Esophagus muscularis mucosa (tissue), 4 donors: ENCODE data around the gene EP400. TPM values are rescaled to one million over a fixed set of nuclear protein-coding genes. Genes with fewer than 3 reads are reported as not detected.

Experiments used
- DNase-seq: peaks from one replicate; pipeline ENCODE4 v3.0.0-alpha.2; 2017; ENCODE audit errors: extremely low spot score
- H3K27ac ChIP-seq, 4 donors: fragments of 200-600 bp; sonication (generic); replicated peaks in 1 of 4; 1 replicate in 3 of 4; 2 replicates in 1 of 4; pipeline ENCODE4 v1.5.1; 2016 to 2019; ENCODE audit warnings: mild to moderate bottlenecking in 1 of 4
- H3K27me3 ChIP-seq, 4 donors: fragments of 200-600 bp; sonication (generic); one replicate each; pipeline versions ENCODE4 v1.5.1 to v1.6.0; 2016 to 2019
- H3K36me3 ChIP-seq, 4 donors: fragments of 200-600 bp; sonication (generic); one replicate each; pipeline ENCODE4 v1.5.1; 2016 to 2019
- H3K4me1 ChIP-seq, 4 donors: fragments of 200-600 bp; sonication (generic); one replicate each; pipeline ENCODE4 v1.5.1; 2016 to 2019
- H3K4me3 ChIP-seq, 4 donors: fragments of 200-600 bp; sonication (generic); 1 replicate in 2 of 4; 2 replicates in 2 of 4; pipeline ENCODE4 v1.5.1; 2016 to 2019; ENCODE audit warnings: mild to moderate bottlenecking in 4 of 4, moderate library complexity in 1 of 4
- H3K9me3 ChIP-seq, 4 donors: fragments of 200-600 bp; sonication (generic); 1 replicate in 3 of 4; 2 replicates in 1 of 4; pipeline ENCODE4 v1.5.1; 2016 to 2019
- EP300 ChIP-seq: sonication (generic); formaldehyde crosslinking; IDR thresholded peaks from one replicate; pipeline ENCODE4 v1.6.1; 2017; ENCODE audit warnings: antibody characterized with exemption
- POLR2A ChIP-seq: fragments of 450-650 bp; IDR thresholded peaks from one replicate; pipeline ENCODE4 v1.6.1; 2017; ENCODE audit warnings: antibody characterized with exemption, moderate library complexity, mild to moderate bottlenecking, low read depth
- POLR2AphosphoS5 ChIP-seq, 2 donors: sonication (generic); formaldehyde crosslinking; IDR thresholded peaks; one replicate each; pipeline ENCODE4 v1.6.1; 2017; ENCODE audit warnings: antibody characterized with exemption in 2 of 2
- WGBS: methylation state at CpG from one replicate; pipeline ENCODE4 v1.1.5; 2018; 5-methylcytosine and 5-hydroxymethylcytosine counted together
- intact Hi-C: fragments of 100-400 bp; cut with DNase I; formaldehyde crosslinking; loops from one replicate; pipeline ENCODE4 v1.15.1; 2023
- total RNA-seq, 4 donors: library from RNA; depleted of rRNA; stranded (reverse); fragments of >200 nt; gene quantifications; one replicate each; pipeline versions ENCODE4 v1.1.0 to v1.2.1, GENCODE V29; 2016
- TF ChIP-seq, protein P1 (sequence below), 3 experiments: fragments of 200-600 bp in 2 of 3; fragments of 450-650 bp in 1 of 3; sonication (generic) in 2 of 3; IDR thresholded peaks; one replicate each; pipeline ENCODE4 v1.5.1; 2017 to 2019; ENCODE audit warnings: antibody characterized with exemption in 3 of 3, mild to moderate bottlenecking in 2 of 3, moderate library complexity in 1 of 3

Gene EP400
- total RNA-seq, 4 donors from 2014 or later, result 16.9 to 31.1 (median 22.4) TPM

GRCh38 chr12:132040906-132041606, 91.3 kb downstream of the EP400 start:
- Histone ChIP-seq H3K27ac (no peak overlapping the region), H3K36me3 (peaks cover 46 to 97% (median 88%) of the 10 kb centered on the region in 4 donors), H3K4me1 (no peaks in the 10 kb centered on the region), H3K27me3 (no peaks in the 10 kb centered on the region), H3K9me3 (no peaks in the 10 kb centered on the region), H3K4me3 (no peak overlapping the region)
- WGBS, result 87% methylated on average over 20 of the region's 20 CpGs
- no peak for DNase-seq
- intact Hi-C loops, result no loop called here
- no peak for TF ChIP-seq POLR2AphosphoS5 (IDR thresholded peaks at IDR 0.05)
- no peak for TF ChIP-seq EP300
- no peak for TF ChIP-seq POLR2A
- TF ChIP-seq, protein P1, sequence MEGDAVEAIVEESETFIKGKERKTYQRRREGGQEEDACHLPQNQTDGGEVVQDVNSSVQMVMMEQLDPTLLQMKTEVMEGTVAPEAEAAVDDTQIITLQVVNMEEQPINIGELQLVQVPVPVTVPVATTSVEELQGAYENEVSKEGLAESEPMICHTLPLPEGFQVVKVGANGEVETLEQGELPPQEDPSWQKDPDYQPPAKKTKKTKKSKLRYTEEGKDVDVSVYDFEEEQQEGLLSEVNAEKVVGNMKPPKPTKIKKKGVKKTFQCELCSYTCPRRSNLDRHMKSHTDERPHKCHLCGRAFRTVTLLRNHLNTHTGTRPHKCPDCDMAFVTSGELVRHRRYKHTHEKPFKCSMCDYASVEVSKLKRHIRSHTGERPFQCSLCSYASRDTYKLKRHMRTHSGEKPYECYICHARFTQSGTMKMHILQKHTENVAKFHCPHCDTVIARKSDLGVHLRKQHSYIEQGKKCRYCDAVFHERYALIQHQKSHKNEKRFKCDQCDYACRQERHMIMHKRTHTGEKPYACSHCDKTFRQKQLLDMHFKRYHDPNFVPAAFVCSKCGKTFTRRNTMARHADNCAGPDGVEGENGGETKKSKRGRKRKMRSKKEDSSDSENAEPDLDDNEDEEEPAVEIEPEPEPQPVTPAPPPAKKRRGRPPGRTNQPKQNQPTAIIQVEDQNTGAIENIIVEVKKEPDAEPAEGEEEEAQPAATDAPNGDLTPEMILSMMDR (IDR thresholded peaks at IDR 0.05), result no peak

- Histone ChIP-seq H3K27ac (no peak overlapping the region), H3K27me3 (no peaks in the 10 kb centered on the region), H3K36me3 (peaks cover 47 to 97% (median 83%) of the 10 kb centered on the region in 4 donors), H3K4me1 (peaks cover 0 to 3% (median 0%) of the 10 kb centered on the region in 4 donors), H3K9me3 (no peaks in the 10 kb centered on the region), H3K4me3 (no peak overlapping the region)
- TF ChIP-seq POLR2AphosphoS5 (IDR thresholded peaks at IDR 0.05), result no peak
- no peak for TF ChIP-seq EP300
- no peak for TF ChIP-seq POLR2A
- TF ChIP-seq, protein P1 (IDR thresholded peaks at IDR 0.05), result no peak
- intact Hi-C loops, result no loop called here
- 91% methylated on average over 3 of the region's 3 CpGs for WGBS
- DNase-seq, result no peak
Observed at GRCh38 chr12:132043216-132043615, 93.5 kb downstream of the EP400 start.

GRCh38 chr12:132043770-132044467, 94.2 kb downstream of the EP400 start:
- H3K4me3 ChIP-seq, result no peak overlapping the region
- H3K4me1 ChIP-seq, result peaks cover 0 to 3% (median 0%) of the 10 kb centered on the region in 4 donors
- intact Hi-C loops, result no loop called here
- no peak overlapping the region for H3K27ac ChIP-seq
- no peaks in the 10 kb centered on the region for H3K27me3 ChIP-seq
- peaks cover 40 to 95% (median 79%) of the 10 kb centered on the region in 4 donors for H3K36me3 ChIP-seq
- no peak for DNase-seq
- 81% methylated on average over 14 of the region's 17 CpGs for WGBS
- no peak for TF ChIP-seq POLR2A
- no peak for TF ChIP-seq EP300
- TF ChIP-seq, protein P1 (IDR thresholded peaks at IDR 0.05), result no peak
- TF ChIP-seq POLR2AphosphoS5 (IDR thresholded peaks at IDR 0.05), result no peak
- H3K9me3 ChIP-seq, result no peaks in the 10 kb centered on the region

DNA sequence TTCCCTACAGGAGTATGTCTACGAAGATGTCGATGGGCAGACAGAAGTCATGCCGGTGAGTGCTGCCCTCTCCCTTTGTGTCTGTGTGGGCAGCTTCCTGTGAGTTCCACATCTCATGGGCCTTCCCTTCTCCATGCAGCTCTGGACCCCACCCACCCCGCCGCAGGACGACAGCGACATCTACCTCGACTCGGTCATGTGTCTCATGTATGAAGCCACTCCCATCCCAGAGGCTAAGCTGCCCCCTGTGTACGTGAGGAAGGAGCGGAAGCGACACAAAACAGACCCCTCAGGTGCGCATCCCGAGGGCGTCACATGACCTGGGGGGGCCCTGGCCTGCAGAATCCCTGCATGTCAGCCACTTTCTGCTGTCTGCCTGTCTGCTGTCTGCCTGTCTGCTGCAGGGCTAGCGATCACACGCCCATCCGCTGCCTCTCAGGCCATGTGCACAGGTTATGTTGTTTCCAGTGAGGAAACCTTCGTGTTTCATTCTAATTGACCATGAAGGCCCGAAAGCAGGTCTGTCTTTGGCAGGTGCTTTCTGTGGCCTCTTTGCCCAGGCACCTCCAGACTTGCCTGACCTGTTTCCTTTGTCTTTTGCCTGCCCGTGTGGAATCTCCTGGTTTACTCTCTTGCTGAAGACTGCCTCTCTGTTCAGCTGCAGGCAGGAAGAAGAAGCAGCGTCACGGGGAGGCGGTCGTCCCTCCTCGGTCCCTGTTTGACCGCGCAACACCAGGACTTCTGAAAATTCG, 95.1 kb downstream of the EP400 start:
- peaks cover 0 to 3% (median 0%) of the 10 kb centered on the region in 4 donors for H3K4me1 ChIP-seq
- intact Hi-C loops, result no loop called here
- H3K36me3 ChIP-seq, result peaks cover 38 to 95% (median 79%) of the 10 kb centered on the region in 4 donors
- H3K27ac ChIP-seq, result no peak overlapping the region
- H3K27me3 ChIP-seq, result no peaks in the 10 kb centered on the region
- H3K4me3 ChIP-seq, result no peak overlapping the region
- DNase-seq, result no peak
- WGBS, result 95% methylated on average over 29 of the region's 29 CpGs
- H3K9me3 ChIP-seq, result no peaks in the 10 kb centered on the region
- TF ChIP-seq EP300 (no peak), POLR2A (no peak), POLR2AphosphoS5 (IDR thresholded peaks at IDR 0.05) (no peak)
- TF ChIP-seq, protein P1 (IDR thresholded peaks at IDR 0.05), result no peak
